GM12892 (cell line): ENCODE data around the gene DPP4.
A peak's percentile ranks its signal among the peaks of the same experiment; 100 is the strongest.
"Not testable (repeated sequence)": the region's sequence is repeated elsewhere in the genome, so short reads cannot be mapped to it uniquely, and the experiment has no call there.

Source experiments
- DNase-seq: peaks from one replicate; pipeline ENCODE4 v3.0.0; 2011; ENCODE audit not compliant: insufficient read length
- FAIRE-seq: peaks from 2 replicates; lab custom pipeline; 2011; peaks lifted over from hg19 to GRCh38; lab: Jason Lieb, UNC
- POLR2A ChIP-seq: IDR thresholded peaks from 2 replicates; pipeline ENCODE4 v1.6.1; 2011; ENCODE audit warnings: low read depth, low read length, control low read depth
- POLR2AphosphoS5 ChIP-seq: IDR thresholded peaks from 2 replicates; pipeline ENCODE4 v1.6.1; 2011; ENCODE audit warnings: low read depth, low read length, control low read depth
- TAF1 ChIP-seq: IDR thresholded peaks from 2 replicates; pipeline ENCODE4 v1.6.1; 2011; ENCODE audit warnings: low read depth, mild to moderate bottlenecking, control low read depth, low read length, borderline replicate concordance

Gene DPP4

GRCh38 chr2:162067596-162067995, 6.4 kb downstream of the DPP4 start:
- DNase-seq = no peak

GRCh38 chr2:162065767-162066166, 8.2 kb downstream of the DPP4 start:
- FAIRE-seq (no peak), DNase-seq (no peak)
- no peak for TF ChIP-seq POLR2AphosphoS5

More at GRCh38 chr2:162067596-162067995, 6.4 kb downstream of the DPP4 start:
- TF ChIP-seq TAF1 (no peak), POLR2A (no peak), POLR2AphosphoS5 (no peak)
- no peak for FAIRE-seq

- DNase-seq (no peak), FAIRE-seq (no peak)
- TF ChIP-seq TAF1 = no peak
- TF ChIP-seq POLR2AphosphoS5 = no peak
- no peak for TF ChIP-seq POLR2A
Measured at GRCh38 chr2:162063899-162064298, 10.1 kb downstream of the DPP4 start.

GRCh38 chr2:162063281-162063680, 10.7 kb downstream of the DPP4 start:
- no peak for FAIRE-seq
- TF ChIP-seq TAF1 (no peak), POLR2A (no peak), POLR2AphosphoS5 (no peak)

GRCh38 chr2:162062559-162062958, 11.5 kb downstream of the DPP4 start:
- peak; percentile 40 for FAIRE-seq

More at GRCh38 chr2:162063281-162063680, 10.7 kb downstream of the DPP4 start:
- DNase-seq = no peak

GRCh38 chr2:162061021-162061420, 13.0 kb downstream of the DPP4 start:
- no peak for TF ChIP-seq POLR2A
- TF ChIP-seq POLR2AphosphoS5 = no peak
- no peak for TF ChIP-seq TAF1
- FAIRE-seq = no peak

More at GRCh38 chr2:162062559-162062958, 11.5 kb downstream of the DPP4 start:
- no peak for DNase-seq
- TF ChIP-seq TAF1 (no peak), POLR2AphosphoS5 (no peak), POLR2A (no peak)

GRCh38 chr2:162060532-162060931, 13.5 kb downstream of the DPP4 start:
- no peak for FAIRE-seq
- no peak for DNase-seq
- TF ChIP-seq POLR2AphosphoS5 (no peak), POLR2A (no peak), TAF1 (no peak)

More at GRCh38 chr2:162061021-162061420, 13.0 kb downstream of the DPP4 start:
- DNase-seq = no peak

GRCh38 chr2:162058973-162059668, 14.9 kb downstream of the DPP4 start:
- peak; percentile 65 for FAIRE-seq
- TF ChIP-seq POLR2A = no peak
- no peak for TF ChIP-seq POLR2AphosphoS5
- TF ChIP-seq TAF1 = no peak
- no peak for DNase-seq

- TF ChIP-seq POLR2A (no peak), TAF1 (no peak), POLR2AphosphoS5 (no peak)
- FAIRE-seq = no peak
Measured at GRCh38 chr2:162057426-162057825, 16.6 kb downstream of the DPP4 start.

GRCh38 chr2:162056796-162057399, 17.1 kb downstream of the DPP4 start:
- FAIRE-seq (no peak), DNase-seq (no peak)
- TF ChIP-seq POLR2AphosphoS5 = no peak
- TF ChIP-seq POLR2A = no peak
- TF ChIP-seq TAF1 = no peak

More at GRCh38 chr2:162057426-162057825, 16.6 kb downstream of the DPP4 start:
- DNase-seq = no peak

GRCh38 chr2:162053808-162054155, 20.2 kb downstream of the DPP4 start:
- TF ChIP-seq TAF1 (no peak), POLR2AphosphoS5 (no peak), POLR2A (no peak)
- FAIRE-seq (no peak), DNase-seq (no peak)

- FAIRE-seq = no peak
- no peak for DNase-seq
- no peak for TF ChIP-seq POLR2A
- TF ChIP-seq POLR2AphosphoS5 = no peak
- no peak for TF ChIP-seq TAF1
Measured at GRCh38 chr2:162053066-162053807, 20.8 kb downstream of the DPP4 start.

- no peak for TF ChIP-seq POLR2A
- TF ChIP-seq POLR2AphosphoS5 = no peak
- no peak for TF ChIP-seq TAF1
- no peak for DNase-seq
- FAIRE-seq = no peak
Measured at GRCh38 chr2:162050513-162050961, 23.5 kb downstream of the DPP4 start.

- not testable (repeated sequence) for DNase-seq, FAIRE-seq
Measured at GRCh38 chr2:162049089-162049488, 24.9 kb downstream of the DPP4 start.
